WERI-Rb-1 (cell line): ENCODE measurements around the gene FMO5.

ENCODE experiments used
- DNase-seq: peaks from one replicate; pipeline ENCODE4 v3.0.0-alpha.2; 2020
- H3K27ac ChIP-seq: fragments of 250-450 bp; sonication (Bioruptor Pico); 2 replicates; pipeline ENCODE4 v1.5.1; 2020; ENCODE audit warnings: mild to moderate bottlenecking, moderate library complexity
- H3K27me3 ChIP-seq: fragments of 250-450 bp; sonication (Bioruptor Pico); 2 replicates; pipeline ENCODE4 v1.5.1; 2021; ENCODE audit warnings: mild to moderate bottlenecking, low read depth, moderate library complexity; ENCODE audit not compliant: insufficient read depth, severe bottlenecking
- H3K36me3 ChIP-seq: fragments of 250-450 bp; sonication (Bioruptor Pico); 2 replicates; pipeline ENCODE4 v1.5.1; 2020; ENCODE audit warnings: mild to moderate bottlenecking, moderate library complexity
- H3K4me3 ChIP-seq: 2 replicates; pipeline ENCODE4 v1.5.1; 2011; ENCODE audit warnings: low read depth, mild to moderate bottlenecking, control low read depth, low read length
- H3K9me3 ChIP-seq: fragments of 250-450 bp; sonication (Bioruptor Pico); 2 replicates; pipeline ENCODE4 v1.5.1; 2021; ENCODE audit warnings: mild to moderate bottlenecking, moderate library complexity; ENCODE audit not compliant: severe bottlenecking
- CTCF ChIP-seq: IDR thresholded peaks from 2 replicates; pipeline ENCODE4 v1.5.1; 2011; ENCODE audit warnings: low read depth, mild to moderate bottlenecking, control low read depth, inconsistent platforms, low read length

The FMO5 gene

DNA sequence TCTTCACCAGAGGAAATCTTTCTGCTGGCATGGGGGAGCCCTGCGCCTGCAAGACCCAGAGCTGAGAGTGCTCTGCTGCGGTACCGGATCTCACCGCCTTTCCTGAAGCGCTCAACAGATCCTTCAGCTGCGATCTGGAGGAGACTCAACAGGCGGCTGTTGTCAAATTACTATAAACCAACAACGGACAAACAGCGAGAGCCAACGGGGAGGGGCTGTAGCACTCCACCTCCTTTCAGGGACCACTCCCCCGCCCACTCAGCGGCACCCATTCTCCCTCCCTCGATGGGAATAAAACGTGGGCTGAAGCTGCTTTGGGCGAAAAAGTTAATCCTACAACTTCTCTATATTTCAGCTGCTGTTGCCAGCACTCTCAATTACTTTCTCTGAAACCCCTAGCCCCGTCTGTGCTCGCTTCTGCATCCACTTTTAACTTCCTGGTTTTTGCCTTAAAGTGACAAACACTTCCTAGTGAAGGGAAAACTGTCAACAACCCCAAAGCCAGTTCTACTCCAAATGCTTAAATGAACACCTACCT is at the start of gene FMO5:
Gene FMO5, minus strand, starts transcription at position 147 of the 538 bp plus-strand sequence. CDS start 310 bp downstream, outside the sequence.
- H3K27me3 ChIP-seq, result peaks cover 2% of the 10 kb centered on the region
- peaks cover 10% of the 10 kb centered on the region for H3K9me3 ChIP-seq
- no peak for TF ChIP-seq CTCF
- DNase-seq, result no peak
- no peaks in the 10 kb centered on the region for H3K36me3 ChIP-seq
- H3K4me3 ChIP-seq, result no peak within 1 kb of the TSS
- no peak within 1 kb of the TSS for H3K27ac ChIP-seq

GRCh38 chr1:147273409-147274336 is 48.5 kb upstream of the FMO5 start:
- Histone ChIP-seq H3K27ac (no peak overlapping the region), H3K27me3 (no peaks in the 10 kb centered on the region), H3K9me3 (no peaks in the 10 kb centered on the region), H3K4me3 (no peak overlapping the region), H3K36me3 (peaks cover 85% of the 10 kb centered on the region)
- TF ChIP-seq CTCF, result peak; percentile 65
- peak; percentile 48 for DNase-seq

GRCh38 chr1:147272042-147272441 is 46.9 kb upstream of the FMO5 start:
- DNase-seq, result no peak
- no peak for TF ChIP-seq CTCF
- H3K36me3 ChIP-seq, result peaks cover 89% of the 10 kb centered on the region
- no peaks in the 10 kb centered on the region for H3K27me3 ChIP-seq
- H3K4me3 ChIP-seq, result no peak overlapping the region
- H3K9me3 ChIP-seq, result no peaks in the 10 kb centered on the region
- no peak overlapping the region for H3K27ac ChIP-seq

DNA sequence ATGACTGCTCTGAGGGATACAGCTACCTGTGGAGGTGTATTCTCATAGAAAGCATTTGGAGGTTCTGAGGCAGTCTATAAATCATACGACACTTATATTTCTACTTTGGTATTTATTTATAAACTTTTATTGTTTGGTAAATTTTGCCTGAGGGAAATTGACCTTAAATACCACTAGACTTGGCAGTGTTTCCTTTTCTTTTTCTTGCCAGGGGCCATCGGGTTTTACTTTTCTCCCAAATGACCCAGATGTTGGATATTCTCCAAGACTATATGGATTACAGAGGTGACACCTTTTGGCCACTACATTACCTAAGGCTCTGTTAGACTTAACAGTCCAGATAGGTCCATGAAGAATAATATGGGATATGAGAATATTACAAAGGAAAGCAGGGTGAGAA is 45.6 kb upstream of the FMO5 start:
- no peak for DNase-seq

GRCh38 chr1:147267711-147268110 is 42.6 kb upstream of the FMO5 start:
- peaks cover 86% of the 10 kb centered on the region for H3K36me3 ChIP-seq
- DNase-seq, result no peak

More for the DNA sequence above, 45.6 kb upstream of the FMO5 start:
- Histone ChIP-seq H3K4me3 (no peak overlapping the region), H3K36me3 (peaks cover 89% of the 10 kb centered on the region), H3K27ac (no peak overlapping the region), H3K27me3 (no peaks in the 10 kb centered on the region), H3K9me3 (no peaks in the 10 kb centered on the region)
- no peak for TF ChIP-seq CTCF

More at GRCh38 chr1:147267711-147268110, 42.6 kb upstream of the FMO5 start:
- Histone ChIP-seq H3K9me3 (no peaks in the 10 kb centered on the region), H3K27ac (no peak overlapping the region), H3K4me3 (no peak overlapping the region), H3K27me3 (no peaks in the 10 kb centered on the region)
- no peak for TF ChIP-seq CTCF
